Measurements from ENCODE around the gene SLC22A7.

Gene SLC22A7

GRCh38 chr6:43295456-43295855, 2.6 kb upstream of the SLC22A7 start:
- TF ChIP-seq, protein P1, sequence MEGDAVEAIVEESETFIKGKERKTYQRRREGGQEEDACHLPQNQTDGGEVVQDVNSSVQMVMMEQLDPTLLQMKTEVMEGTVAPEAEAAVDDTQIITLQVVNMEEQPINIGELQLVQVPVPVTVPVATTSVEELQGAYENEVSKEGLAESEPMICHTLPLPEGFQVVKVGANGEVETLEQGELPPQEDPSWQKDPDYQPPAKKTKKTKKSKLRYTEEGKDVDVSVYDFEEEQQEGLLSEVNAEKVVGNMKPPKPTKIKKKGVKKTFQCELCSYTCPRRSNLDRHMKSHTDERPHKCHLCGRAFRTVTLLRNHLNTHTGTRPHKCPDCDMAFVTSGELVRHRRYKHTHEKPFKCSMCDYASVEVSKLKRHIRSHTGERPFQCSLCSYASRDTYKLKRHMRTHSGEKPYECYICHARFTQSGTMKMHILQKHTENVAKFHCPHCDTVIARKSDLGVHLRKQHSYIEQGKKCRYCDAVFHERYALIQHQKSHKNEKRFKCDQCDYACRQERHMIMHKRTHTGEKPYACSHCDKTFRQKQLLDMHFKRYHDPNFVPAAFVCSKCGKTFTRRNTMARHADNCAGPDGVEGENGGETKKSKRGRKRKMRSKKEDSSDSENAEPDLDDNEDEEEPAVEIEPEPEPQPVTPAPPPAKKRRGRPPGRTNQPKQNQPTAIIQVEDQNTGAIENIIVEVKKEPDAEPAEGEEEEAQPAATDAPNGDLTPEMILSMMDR (IDR thresholded peaks at IDR 0.05; ENCODE audit: insufficient read depth, low read length, poor library complexity, severe bottlenecking), result no peak
- TF ChIP-seq EZH2phosphoT487 (conservative IDR thresholded peaks at IDR 0.05; ENCODE audit: low read length), result no peak

DNA sequence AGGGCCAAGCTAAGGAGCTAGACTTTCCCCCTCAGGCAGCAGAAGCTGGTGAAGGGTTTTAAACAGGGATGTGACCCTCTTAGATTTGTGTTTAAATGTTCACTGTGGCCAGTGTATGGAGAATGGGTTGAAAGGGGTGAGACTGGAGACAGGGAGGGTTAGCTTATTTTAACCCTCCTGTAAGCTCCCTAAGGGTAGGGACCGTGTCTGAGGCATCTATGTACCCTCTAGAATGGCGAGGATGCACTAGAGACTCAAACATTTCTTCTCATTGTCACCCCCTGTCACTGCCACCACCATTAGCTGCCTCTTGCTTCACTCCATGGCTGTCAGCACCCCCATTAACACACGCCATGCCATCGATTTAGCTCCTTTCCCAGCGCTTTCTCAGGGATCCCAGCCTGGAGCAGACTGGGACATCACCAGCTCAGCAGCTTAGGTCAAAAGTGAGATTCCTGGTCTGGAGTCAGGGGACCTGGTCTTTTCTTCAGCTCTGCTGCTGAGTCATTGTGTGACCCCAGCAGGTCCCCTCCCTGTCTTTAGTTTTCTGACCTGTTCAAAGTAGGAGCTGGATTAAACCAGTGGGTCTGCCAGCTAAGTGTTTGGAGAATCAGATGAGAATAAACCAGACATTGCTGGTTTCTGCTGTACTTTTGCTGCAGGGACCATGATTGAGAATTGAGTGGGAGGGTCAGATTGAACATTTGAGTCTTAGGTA, 1.1 kb upstream of the SLC22A7 start:
- no peak overlapping the region for H3K4me2 ChIP-seq (ENCODE audit: low read depth, low read length, poor library complexity, severe bottlenecking)
- TF ChIP-seq EZH2phosphoT487 (conservative IDR thresholded peaks at IDR 0.05; ENCODE audit: low read length), result no peak
- TF ChIP-seq, protein P1 (IDR thresholded peaks at IDR 0.05; ENCODE audit: insufficient read depth, low read length, poor library complexity, severe bottlenecking), result no peak

More at GRCh38 chr6:43295456-43295855, 2.6 kb upstream of the SLC22A7 start:
- Histone ChIP-seq H3K27ac (ENCODE audit: low read depth, low read length) (no peak overlapping the region), H3K79me2 (ENCODE audit: insufficient read depth, low read length) (no peaks in the 10 kb centered on the region), H3F3A (ENCODE audit: insufficient read depth) (no peaks in the 10 kb centered on the region), H3K27me3 (ENCODE audit: low read length) (no peaks in the 10 kb centered on the region), H3K4me2 (ENCODE audit: low read depth, low read length, poor library complexity, severe bottlenecking) (no peak overlapping the region), H3K9me2 (replicated peaks; ENCODE audit: insufficient read depth, low read length) (no peaks in the 10 kb centered on the region), H2AFZ (ENCODE audit: low read depth, low read length, severe bottlenecking) (no peak overlapping the region), H3K9me3 (ENCODE audit: insufficient read depth, low read length) (no peaks in the 10 kb centered on the region), H3K36me3 (ENCODE audit: low read length) (no peaks in the 10 kb centered on the region), H3K4me3 (ENCODE audit: insufficient read depth, low read length, poor library complexity, severe bottlenecking) (no peak overlapping the region), H3K9ac (ENCODE audit: low read length) (no peak overlapping the region), H4K20me1 (ENCODE audit: low read depth, low read length) (no peaks in the 10 kb centered on the region)

DNA sequence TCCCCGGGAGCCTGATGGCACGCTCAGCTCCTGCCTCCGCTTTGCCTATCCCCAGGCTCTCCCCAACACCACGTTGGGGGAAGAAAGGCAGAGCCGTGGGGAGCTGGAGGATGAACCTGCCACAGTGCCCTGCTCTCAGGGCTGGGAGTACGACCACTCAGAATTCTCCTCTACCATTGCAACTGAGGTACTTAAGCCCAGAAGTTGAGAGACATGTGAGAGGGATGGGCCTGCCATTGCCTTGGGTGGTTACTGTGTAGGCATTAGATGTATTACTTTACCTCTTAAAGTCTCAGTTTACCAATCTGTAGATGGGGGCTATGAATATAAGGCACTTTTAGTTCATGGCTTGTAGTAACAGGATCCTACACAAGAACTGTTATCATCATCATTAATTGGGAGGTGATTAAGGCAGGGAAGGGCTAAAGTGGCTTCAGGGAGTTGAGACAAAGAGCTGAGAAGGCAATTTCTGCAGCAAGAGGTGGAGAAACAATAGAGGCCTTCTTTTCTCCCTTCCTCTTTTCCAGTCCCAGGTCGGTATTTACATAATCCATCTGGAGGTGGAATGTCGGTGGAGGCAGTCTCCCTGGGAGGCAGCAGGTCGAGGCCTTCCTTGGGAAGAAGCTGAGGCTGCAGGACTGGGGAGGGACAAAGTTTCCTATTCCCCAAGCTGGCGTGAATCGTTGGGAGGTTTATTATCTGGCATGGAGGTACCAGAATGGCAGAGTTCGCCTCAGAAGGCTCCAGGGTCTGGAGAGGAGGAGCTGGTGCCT, 691 bp downstream of the SLC22A7 start:
- no peak overlapping the region for H2AFZ ChIP-seq (ENCODE audit: low read depth, low read length, severe bottlenecking)
- H3K27me3 ChIP-seq (ENCODE audit: low read length), result no peaks in the 10 kb centered on the region
- H3K4me2 ChIP-seq (ENCODE audit: low read depth, low read length, poor library complexity, severe bottlenecking), result no peak overlapping the region
- H3K27ac ChIP-seq (ENCODE audit: low read depth, low read length), result no peak overlapping the region
- no peaks in the 10 kb centered on the region for H3K36me3 ChIP-seq (ENCODE audit: low read length)
- H3K9me3 ChIP-seq (ENCODE audit: insufficient read depth, low read length), result no peaks in the 10 kb centered on the region
- H3K4me3 ChIP-seq (ENCODE audit: insufficient read depth, low read length, poor library complexity, severe bottlenecking), result no peak overlapping the region
- no peaks in the 10 kb centered on the region for H3F3A ChIP-seq (ENCODE audit: insufficient read depth)
- no peak for TF ChIP-seq EZH2phosphoT487 (conservative IDR thresholded peaks at IDR 0.05; ENCODE audit: low read length)
- no peaks in the 10 kb centered on the region for H3K9me2 ChIP-seq (replicated peaks; ENCODE audit: insufficient read depth, low read length)
- H3K9ac ChIP-seq (ENCODE audit: low read length), result no peak overlapping the region
- H4K20me1 ChIP-seq (ENCODE audit: low read depth, low read length), result no peaks in the 10 kb centered on the region
- H3K79me2 ChIP-seq (ENCODE audit: insufficient read depth, low read length), result no peaks in the 10 kb centered on the region

More for the DNA sequence above, 1.1 kb upstream of the SLC22A7 start:
- Histone ChIP-seq H3K9me2 (replicated peaks; ENCODE audit: insufficient read depth, low read length) (no peaks in the 10 kb centered on the region), H4K20me1 (ENCODE audit: low read depth, low read length) (no peaks in the 10 kb centered on the region), H3F3A (ENCODE audit: insufficient read depth) (no peaks in the 10 kb centered on the region), H3K9ac (ENCODE audit: low read length) (no peak overlapping the region), H3K4me3 (ENCODE audit: insufficient read depth, low read length, poor library complexity, severe bottlenecking) (no peak overlapping the region), H3K36me3 (ENCODE audit: low read length) (no peaks in the 10 kb centered on the region), H3K27me3 (ENCODE audit: low read length) (no peaks in the 10 kb centered on the region), H3K9me3 (ENCODE audit: insufficient read depth, low read length) (no peaks in the 10 kb centered on the region), H3K79me2 (ENCODE audit: insufficient read depth, low read length) (no peaks in the 10 kb centered on the region), H2AFZ (ENCODE audit: low read depth, low read length, severe bottlenecking) (no peak overlapping the region), H3K27ac (ENCODE audit: low read depth, low read length) (no peak overlapping the region)
